A549 (cell line): ENCODE measurements around the gene ZC3HAV1. TPM values are rescaled to one million over a fixed set of nuclear protein-coding genes. Genes with fewer than 3 reads are reported as not detected.

Experiments
- ATAC-seq, 2 experiments: fragments of 200-7000 bp in 1 of 2; fragments of >200 bp in 1 of 2; cut with Nextera tagmentation in 1 of 2; cut with Tn5 transposase in 1 of 2; 3 replicates each; pipeline versions ENCODE4 v1.8.0 to v1.9.1; 2018 to 2020; ENCODE audit warnings: mild to moderate bottlenecking in 1 of 2, moderate library complexity in 1 of 2
- CTCF ChIA-PET: fragments of 300-600 bp; sonication (Branson Sonifier 250); formaldehyde crosslinking; extraction: SDS; loops from one replicate; lab custom pipeline; 2021; ENCODE audit warnings: antibody characterized with exemption, inconsistent platforms; lab: Yijun Ruan, JAX
- POLR2A ChIA-PET: fragments of 350-600 bp; formaldehyde crosslinking; extraction: SDS; loops from one replicate; lab custom pipeline; 2021; ENCODE audit warnings: antibody characterized with exemption, inconsistent platforms; lab: Yijun Ruan, JAX
- DNase-seq, 2 experiments: peaks; one replicate each; pipeline versions ENCODE4 v3.0.0 to v3.0.0-alpha.2; 2011 to 2016; ENCODE audit warnings: low read depth in 1 of 2, low spot score in 1 of 2
- FAIRE-seq: peaks from 2 replicates; lab custom pipeline; 2011; peaks lifted over from hg19 to GRCh38; lab: Jason Lieb, UNC
- H3K27ac ChIP-seq, 2 experiments: fragments of >200 bp; sonication (Bioruptor Twin); formaldehyde crosslinking; 3 replicates each; pipeline ENCODE4 v1.5.1; 2016 to 2017
- H3K4me1 ChIP-seq: fragments of >200 bp; sonication (Bioruptor Twin); formaldehyde crosslinking; 3 replicates; pipeline ENCODE4 v1.6.1; 2016
- H3K4me2 ChIP-seq: fragments of >200 bp; sonication (Bioruptor Twin); formaldehyde crosslinking; 3 replicates; pipeline ENCODE4 v1.6.1; 2016
- H3K4me3 ChIP-seq: fragments of >200 bp; sonication (Bioruptor Twin); formaldehyde crosslinking; 3 replicates; pipeline ENCODE4 v1.5.1; 2016
- H3K9me3 ChIP-seq: fragments of >200 bp; sonication (Bioruptor Twin); formaldehyde crosslinking; 3 replicates; pipeline ENCODE4 v1.6.1; 2016
- EP300 ChIP-seq, 2 experiments: fragments of >200 bp; sonication (Bioruptor Twin); formaldehyde crosslinking; IDR thresholded peaks; 2 replicates in 1 of 2; 3 replicates in 1 of 2; pipeline ENCODE4 v1.6.1; 2016 to 2017
- FOSL2 ChIP-seq, 2 experiments: fragments of 450-650 bp in 1 of 2; fragments of >200 bp in 1 of 2; sonication (Bioruptor Twin) in 1 of 2; formaldehyde crosslinking; IDR thresholded peaks; 2 replicates each; pipeline versions ENCODE4 v1.5.0 to v1.6.1; 2016 to 2020; ENCODE audit warnings: mild to moderate bottlenecking in 1 of 2, moderate library complexity in 1 of 2
- HDAC2 ChIP-seq: fragments of 200-600 bp; sonication (generic); IDR thresholded peaks from 2 replicates; pipeline ENCODE4 v1.6.1; 2016
- HOXA7 ChIP-seq: fragments of 250-450 bp; sonication (Bioruptor Pico); IDR thresholded peaks from 2 replicates; pipeline ENCODE4 v1.5.0; 2020; ENCODE audit warnings: mild to moderate bottlenecking, moderate library complexity
- MAZ ChIP-seq: fragments of 150-350 bp; IDR thresholded peaks from 2 replicates; pipeline ENCODE4 v1.6.1; 2014; ENCODE audit warnings: antibody characterized with exemption, low read depth, low read length, borderline replicate concordance
- NFE2L2 ChIP-seq: fragments of 150-350 bp; conservative IDR thresholded peaks from 2 replicates; pipeline ENCODE4 v1.6.1; 2014; ENCODE audit warnings: low read length
- NPAS2 ChIP-seq: fragments of 250-450 bp; sonication (Bioruptor Pico); IDR thresholded peaks from 2 replicates; pipeline ENCODE4 v1.8.0; 2022; ENCODE audit warnings: mild to moderate bottlenecking, moderate library complexity, borderline replicate concordance
- RARB ChIP-seq: fragments of 250-450 bp; sonication (Bioruptor Pico); IDR thresholded peaks from 2 replicates; pipeline ENCODE4 v1.8.0; 2021; ENCODE audit warnings: mild to moderate bottlenecking, moderate library complexity
- REST ChIP-seq: fragments of 200-600 bp; sonication (generic); IDR thresholded peaks from 2 replicates; pipeline ENCODE4 v1.6.1; 2016; ENCODE audit warnings: antibody characterized with exemption, mild to moderate bottlenecking, moderate library complexity
- TFCP2L1 ChIP-seq: fragments of 250-450 bp; sonication (Bioruptor Pico); IDR thresholded peaks from 2 replicates; pipeline ENCODE4 v1.5.0; 2021; ENCODE audit warnings: mild to moderate bottlenecking
- TP53 ChIP-seq: fragments of 250-450 bp; sonication (Bioruptor Pico); IDR thresholded peaks from 2 replicates; pipeline ENCODE4 v1.5.0; 2021; ENCODE audit warnings: mild to moderate bottlenecking, moderate library complexity
- ZNF302 ChIP-seq: fragments of 250-450 bp; sonication (Bioruptor Pico); IDR thresholded peaks from 2 replicates; pipeline ENCODE4 v1.9.0; 2021; ENCODE audit warnings: inconsistent platforms, mild to moderate bottlenecking, moderate library complexity
- WGBS: methylation state at CpG from one replicate; pipeline ENCODE4 v1.1.6; 2017; ENCODE audit errors: missing lambda C conversion rate; 5-methylcytosine and 5-hydroxymethylcytosine counted together
- polyA plus RNA-seq, 4 experiments: library from polyadenylated mRNA; depleted of rRNA in 3 of 4; stranded (reverse); fragments of >200 nt; fragmentation: RNase III in 1 of 4; extraction: RNeasy Plus Mini Kit Qiagen cat#74134 plus additional on column Dnase treatment in 1 of 4; gene quantifications; 2 replicates in 3 of 4; 3 replicates in 1 of 4; pipeline ENCODE4 v1.2.3, GENCODE V29; 2011 to 2017
- TF ChIP-seq, protein P1 (sequence below): fragments of 250-450 bp; sonication (Bioruptor Pico); IDR thresholded peaks from 2 replicates; pipeline ENCODE4 v1.5.0; 2020; ENCODE audit warnings: low read depth, mild to moderate bottlenecking, moderate library complexity
- TF ChIP-seq, protein P2 (sequence below): IDR thresholded peaks from 2 replicates; pipeline ENCODE4 v1.6.1; 2012

ZC3HAV1 gene
- polyA plus RNA-seq, 2 of the 4 experiments (the other 2 are of a cell fraction) = 22.2 to 32.1 TPM

DNA sequence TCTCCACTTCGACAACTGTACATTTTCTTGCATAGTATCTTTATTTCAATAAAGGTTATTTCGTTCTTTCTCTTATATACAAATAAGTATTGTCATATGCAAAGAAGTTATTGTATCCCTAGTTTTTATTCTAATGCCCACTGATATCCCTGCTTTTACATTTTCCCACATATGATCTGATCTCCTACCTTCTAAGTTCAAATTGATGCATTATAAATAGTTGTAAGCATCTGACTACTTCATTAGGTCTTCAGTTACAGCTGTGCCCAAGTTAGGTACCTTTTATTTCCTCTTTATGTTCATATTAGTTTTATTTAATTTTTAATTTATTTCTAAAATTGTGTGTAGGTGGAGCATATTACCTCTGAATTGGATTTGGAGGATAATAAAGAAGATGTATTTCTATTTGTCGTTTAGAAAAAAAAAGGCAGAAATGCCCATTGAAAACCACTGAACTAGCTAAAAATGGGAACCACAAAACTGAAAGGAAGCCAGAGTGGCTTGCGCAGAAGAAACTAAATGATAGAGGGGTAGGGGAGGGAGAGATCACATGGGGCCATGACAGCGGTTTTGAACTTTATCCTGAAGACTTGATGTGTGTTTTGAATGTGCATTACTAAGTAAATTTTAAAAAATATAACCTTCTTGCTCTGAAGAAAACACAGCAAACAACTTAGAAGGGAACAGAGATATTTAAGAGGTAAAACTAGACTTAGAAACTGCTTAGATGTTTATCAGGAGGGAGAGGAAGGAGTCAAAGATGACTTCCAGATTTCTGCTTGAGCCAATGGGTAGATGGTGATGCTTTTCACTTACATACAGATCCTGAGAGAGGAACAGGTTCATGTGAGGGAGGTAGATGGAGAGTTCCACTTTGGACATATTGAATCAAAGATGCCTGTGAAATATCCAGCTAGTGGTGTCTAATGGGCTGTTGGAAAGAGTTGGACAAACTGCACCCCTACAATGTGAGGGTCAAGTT is 64.4 kb downstream of the ZC3HAV1 start:
- Histone ChIP-seq H3K9me3 (no peaks in the 10 kb centered on the region), H3K4me1 (peaks cover 11% of the 10 kb centered on the region; the same call in 1 of the 3 replicates), H3K4me2 (peak overlapping the region; percentile 24; the same call in 2 of the 3 replicates), H3K4me3 (no peak overlapping the region), H3K27ac (no peak overlapping the region)
- POLR2A ChIA-PET = no interaction called here
- TF ChIP-seq, protein P1, sequence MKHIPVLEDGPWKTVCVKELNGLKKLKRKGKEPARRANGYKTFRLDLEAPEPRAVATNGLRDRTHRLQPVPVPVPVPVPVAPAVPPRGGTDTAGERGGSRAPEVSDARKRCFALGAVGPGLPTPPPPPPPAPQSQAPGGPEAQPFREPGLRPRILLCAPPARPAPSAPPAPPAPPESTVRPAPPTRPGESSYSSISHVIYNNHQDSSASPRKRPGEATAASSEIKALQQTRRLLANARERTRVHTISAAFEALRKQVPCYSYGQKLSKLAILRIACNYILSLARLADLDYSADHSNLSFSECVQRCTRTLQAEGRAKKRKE = no peak
- TF ChIP-seq RARB (CRISPR knock-in tag) (no peak), EP300 (IDR thresholded peaks at IDR 0.05) (no peak), NPAS2 (no peak), HDAC2 (no peak), TP53 (CRISPR knock-in tag) (no peak), TFCP2L1 (CRISPR knock-in tag) (no peak), HOXA7 (CRISPR knock-in tag) (no peak), REST (no peak)
- TF ChIP-seq, protein P2, sequence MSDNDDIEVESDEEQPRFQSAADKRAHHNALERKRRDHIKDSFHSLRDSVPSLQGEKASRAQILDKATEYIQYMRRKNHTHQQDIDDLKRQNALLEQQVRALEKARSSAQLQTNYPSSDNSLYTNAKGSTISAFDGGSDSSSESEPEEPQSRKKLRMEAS = no peak
- 95% methylated on average over 5 of the region's 5 CpGs for WGBS
- FAIRE-seq = no peak
- no peak for DNase-seq
- ATAC-seq = no peak
- CTCF ChIA-PET = interaction anchor here (1.0 to 1.4 kb wide), 2 partner anchors 19 to 30 kb away, joined by 3 to 6 read pairs; no protein-coding TSS in a partner anchor

DNA sequence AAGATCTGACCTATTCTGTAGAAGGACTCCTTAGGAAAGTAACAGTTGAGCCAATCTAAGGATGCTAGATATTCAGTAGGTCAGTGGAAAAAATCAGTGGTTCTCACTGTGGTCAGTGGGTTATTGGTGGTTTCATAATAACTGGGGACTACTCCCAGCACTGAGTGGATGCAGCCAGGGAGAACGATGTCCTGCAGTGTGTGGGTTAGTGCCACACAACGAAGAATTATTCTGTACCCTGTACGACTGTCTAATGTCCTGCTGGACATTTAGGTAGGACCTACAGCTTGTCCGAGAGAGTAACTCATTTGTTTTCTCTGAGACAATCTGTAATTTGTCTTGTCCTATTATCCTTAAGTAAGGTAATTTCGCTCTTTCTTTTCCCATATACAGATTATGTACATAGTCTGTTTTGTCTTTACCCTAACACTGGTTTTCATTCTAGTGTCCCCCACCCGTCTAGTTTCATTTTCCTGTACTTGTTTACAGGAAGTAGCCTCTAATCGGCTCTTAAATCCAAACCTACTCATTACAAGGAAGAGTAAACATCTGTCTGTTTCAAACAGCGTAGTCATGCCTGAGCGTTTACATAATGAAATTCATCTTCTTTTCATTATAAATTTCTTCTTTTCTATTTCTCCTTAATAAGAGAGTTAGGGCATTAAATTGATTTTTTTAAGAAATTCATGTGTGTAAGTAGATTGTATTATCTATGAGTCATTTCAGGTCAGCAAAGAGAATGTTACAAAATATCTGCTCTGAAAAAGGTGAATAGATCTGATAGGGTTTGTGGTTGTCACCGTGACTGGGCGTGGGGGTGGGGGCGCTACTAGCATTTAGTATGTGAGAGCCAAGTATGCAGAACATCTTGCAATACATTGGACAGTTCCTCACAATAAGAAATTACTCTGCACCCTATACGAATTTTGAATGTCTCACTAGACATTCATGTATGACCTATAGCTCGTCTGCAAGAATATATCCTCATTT is 65.4 kb downstream of the ZC3HAV1 start:
- H3K9me3 ChIP-seq = no peaks in the 10 kb centered on the region
- ChIA-PET POLR2A (no interaction called here), CTCF (interaction anchor here (1.0 to 1.3 kb wide), 2 partner anchors 20 to 27 kb away, joined by 3 to 4 read pairs; no protein-coding TSS in a partner anchor)
- no peak for FAIRE-seq
- peak in 1 of 2 experiments; percentile 58 for DNase-seq
- 68% methylated on average over 14 of the region's 14 CpGs for WGBS
- peak; percentile 73 for TF ChIP-seq NFE2L2
- no peak for TF ChIP-seq ZNF302 (CRISPR knock-in tag)
- no peak for TF ChIP-seq MAZ
- no peak for TF ChIP-seq FOSL2 (IDR thresholded peaks at IDR 0.05)
- TF ChIP-seq FOSL2 (CRISPR knock-in tag; IDR thresholded peaks at IDR 0.05) = peak; percentile 69
- peak in 1 of 2 experiments; percentile 47; a peak in 3 of 6 replicates for ATAC-seq
- H3K4me2 ChIP-seq = peak overlapping the region; percentile 24; the same call in 2 of the 3 replicates
- H3K27ac ChIP-seq = no peak overlapping the region
- H3K4me1 ChIP-seq = peaks cover 11% of the 10 kb centered on the region; the same call in 1 of the 3 replicates
- H3K4me3 ChIP-seq = no peak overlapping the region
